Measurements from ENCODE around the gene MPHOSPH9.

The MPHOSPH9 gene

GRCh38 chr12:123126294-123127181 is 106.4 kb downstream of the MPHOSPH9 start:
- DNase-seq: no peak

GRCh38 chr12:123122626-123123025 is 110.3 kb downstream of the MPHOSPH9 start:
- no peak for DNase-seq

- no peak for DNase-seq
Observed at GRCh38 chr12:123121670-123122069, 111.3 kb downstream of the MPHOSPH9 start.

- DNase-seq: no peak
Observed at GRCh38 chr12:123120452-123121166, 112.3 kb downstream of the MPHOSPH9 start.

GRCh38 chr12:123119808-123120207 is 113.1 kb downstream of the MPHOSPH9 start:
- no peak for DNase-seq

- DNase-seq: no peak
Observed at GRCh38 chr12:123118497-123118896, 114.4 kb downstream of the MPHOSPH9 start.

- DNase-seq: no peak
Observed at GRCh38 chr12:123115409-123116121, 117.4 kb downstream of the MPHOSPH9 start.

GRCh38 chr12:123114304-123115083 is 118.4 kb downstream of the MPHOSPH9 start:
- DNase-seq: no peak

- peak; percentile 92 for DNase-seq
Observed at GRCh38 chr12:123113026-123113425, 119.9 kb downstream of the MPHOSPH9 start.

GRCh38 chr12:123111498-123112165 is 121.3 kb downstream of the MPHOSPH9 start:
- DNase-seq: no peak

- DNase-seq: peak; percentile 57
Observed at GRCh38 chr12:123109319-123109772, 123.6 kb downstream of the MPHOSPH9 start.

GRCh38 chr12:123108682-123109066 is 124.3 kb downstream of the MPHOSPH9 start:
- DNase-seq: no peak

- no peak for DNase-seq
Observed at GRCh38 chr12:123107926-123108681, 124.8 kb downstream of the MPHOSPH9 start.

GRCh38 chr12:123106640-123107359 is 126.1 kb downstream of the MPHOSPH9 start:
- DNase-seq: no peak

- DNase-seq: peak; percentile 95
Observed at GRCh38 chr12:123105211-123105826, 127.6 kb downstream of the MPHOSPH9 start.

- no peak for DNase-seq
Observed at GRCh38 chr12:123104809-123105208, 128.1 kb downstream of the MPHOSPH9 start.
